ENCODE results near the gene OAT.

Gene OAT

GRCh38 chr10:124458473-124458872 is 39.8 kb upstream of the OAT start:
- Histone ChIP-seq H2BK15ac (ENCODE audit: low read length) (no peak overlapping the region), H3K4me1 (ENCODE audit: control insufficient read depth in 2 of 2, insufficient read depth in 1 of 2, low read depth in 1 of 2, low read length in 2 of 2) (peaks cover 0 to 2% of the 10 kb centered on the region in 2 donors), H3K27me3 (ENCODE audit: control insufficient read depth in 3 of 3, insufficient read depth in 3 of 3, low read depth in 1 of 3, low read length in 3 of 3) (peaks cover 0 to 51% (median 0%) of the 10 kb centered on the region in 3 experiments), H4K8ac (ENCODE audit: low read depth, low read length) (no peak overlapping the region), H2AFZ (ENCODE audit: low read length) (no peak overlapping the region), H3K79me1 (ENCODE audit: low read depth, low read length) (no peaks in the 10 kb centered on the region), H3K18ac (ENCODE audit: low read length) (no peak overlapping the region), H3K9me3 (replicated peaks in 1 of 2; ENCODE audit: control insufficient read depth in 2 of 2, insufficient read depth in 1 of 2, low read depth in 1 of 2, low read length in 2 of 2) (no peaks in the 10 kb centered on the region), H3K27ac (replicated peaks; ENCODE audit: low read length) (no peak overlapping the region), H3K14ac (ENCODE audit: low read length) (no peak overlapping the region), H3K4ac (ENCODE audit: low read length) (no peak overlapping the region), H4K91ac (ENCODE audit: low read depth, low read length, poor library complexity) (no peak overlapping the region), H2BK12ac (ENCODE audit: low read length) (no peak overlapping the region), H3K36me3 (replicated peaks in 1 of 2; ENCODE audit: control insufficient read depth in 2 of 2, insufficient read depth in 2 of 2, low read length in 2 of 2) (no peaks in the 10 kb centered on the region), H3K4me2 (ENCODE audit: insufficient read depth, low read length, poor library complexity, severe bottlenecking) (no peak overlapping the region), H3K23ac (ENCODE audit: low read depth, low read length, poor library complexity) (no peak overlapping the region), H3K4me3 (ENCODE audit: low read length in 2 of 2) (no peak overlapping the region), H3K9ac (ENCODE audit: low read depth, low read length, poor library complexity) (no peak overlapping the region), H2AK5ac (ENCODE audit: low read depth, low read length) (no peak overlapping the region), H2BK5ac (ENCODE audit: low read length) (no peak overlapping the region), H2BK120ac (ENCODE audit: low read depth, low read length) (no peak overlapping the region)
- DNase-seq (ENCODE audit: low spot score): no peak
- WGBS, 2 donors (ENCODE audit: extremely low coverage in 2 of 2, insufficient read length in 2 of 2, insufficient replicate concordance in 1 of 2): no CpG with 5 or more reads among the region's 4 CpGs

GRCh38 chr10:124455441-124455840 is 36.7 kb upstream of the OAT start:
- Histone ChIP-seq H3K27me3 (ENCODE audit: control insufficient read depth in 3 of 3, insufficient read depth in 3 of 3, low read depth in 1 of 3, low read length in 3 of 3) (peaks cover 0 to 73% (median 11%) of the 10 kb centered on the region in 3 experiments), H3K4me3 (ENCODE audit: low read length in 2 of 2) (no peak overlapping the region), H3K4me2 (ENCODE audit: insufficient read depth, low read length, poor library complexity, severe bottlenecking) (no peak overlapping the region), H3K4me1 (ENCODE audit: control insufficient read depth in 2 of 2, insufficient read depth in 1 of 2, low read depth in 1 of 2, low read length in 2 of 2) (peaks cover 0 to 10% of the 10 kb centered on the region in 2 donors), H3K18ac (ENCODE audit: low read length) (no peak overlapping the region), H2BK5ac (ENCODE audit: low read length) (no peak overlapping the region), H2BK15ac (ENCODE audit: low read length) (no peak overlapping the region), H3K79me1 (ENCODE audit: low read depth, low read length) (no peaks in the 10 kb centered on the region), H3K9ac (ENCODE audit: low read depth, low read length, poor library complexity) (no peak overlapping the region), H2BK120ac (ENCODE audit: low read depth, low read length) (no peak overlapping the region), H3K36me3 (replicated peaks in 1 of 2; ENCODE audit: control insufficient read depth in 2 of 2, insufficient read depth in 2 of 2, low read length in 2 of 2) (no peaks in the 10 kb centered on the region), H2AK5ac (ENCODE audit: low read depth, low read length) (no peak overlapping the region), H3K27ac (replicated peaks; ENCODE audit: low read length) (no peak overlapping the region), H2BK12ac (ENCODE audit: low read length) (no peak overlapping the region), H3K23ac (ENCODE audit: low read depth, low read length, poor library complexity) (no peak overlapping the region), H3K9me3 (replicated peaks in 1 of 2; ENCODE audit: control insufficient read depth in 2 of 2, insufficient read depth in 1 of 2, low read depth in 1 of 2, low read length in 2 of 2) (no peaks in the 10 kb centered on the region), H3K14ac (ENCODE audit: low read length) (no peak overlapping the region), H4K8ac (ENCODE audit: low read depth, low read length) (no peak overlapping the region), H2AFZ (ENCODE audit: low read length) (no peak overlapping the region), H4K91ac (ENCODE audit: low read depth, low read length, poor library complexity) (no peak overlapping the region), H3K4ac (ENCODE audit: low read length) (no peak overlapping the region)
- no peak for DNase-seq (ENCODE audit: low spot score)
- WGBS, 2 donors (ENCODE audit: extremely low coverage in 2 of 2, insufficient read length in 2 of 2, insufficient replicate concordance in 1 of 2): no CpG with 5 or more reads among the region's 7 CpGs

DNA sequence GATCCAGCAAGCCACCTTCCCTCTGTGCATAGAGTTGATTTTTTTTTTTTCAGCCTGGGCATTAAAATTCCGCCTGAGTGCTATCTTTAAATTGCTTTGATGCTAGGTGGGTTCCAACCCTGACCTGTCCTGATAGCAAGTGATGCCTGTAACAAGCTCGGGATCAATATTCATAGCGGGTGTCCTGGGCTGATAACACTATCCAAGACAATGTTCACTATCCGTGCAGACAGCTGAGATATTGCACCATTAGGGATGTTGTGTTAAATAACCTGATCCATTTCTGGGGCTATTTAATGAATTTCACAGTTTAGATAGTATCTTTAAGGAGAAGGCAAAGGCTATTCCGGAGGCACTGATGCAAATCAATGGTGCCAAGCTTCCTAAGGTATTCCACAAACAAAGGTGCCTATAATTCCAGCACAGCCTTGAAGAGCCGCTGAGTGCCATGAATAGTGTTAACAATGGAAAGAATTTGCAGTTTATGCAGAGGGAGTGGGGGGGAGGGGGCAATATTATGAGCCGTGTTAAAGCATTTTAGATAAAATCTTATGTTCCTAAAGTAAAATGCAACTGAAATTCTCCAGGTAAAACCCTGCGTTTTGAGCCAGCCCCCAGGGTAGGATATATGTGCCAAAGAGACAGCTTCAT is 35.4 kb upstream of the OAT start:
- Histone ChIP-seq H4K91ac (ENCODE audit: low read depth, low read length, poor library complexity) (no peak overlapping the region), H3K4ac (ENCODE audit: low read length) (no peak overlapping the region), H3K27me3 (ENCODE audit: control insufficient read depth in 3 of 3, insufficient read depth in 3 of 3, low read depth in 1 of 3, low read length in 3 of 3) (peaks cover 7 to 75% (median 23%) of the 10 kb centered on the region in 3 experiments), H2BK5ac (ENCODE audit: low read length) (no peak overlapping the region), H2BK12ac (ENCODE audit: low read length) (no peak overlapping the region), H4K8ac (ENCODE audit: low read depth, low read length) (no peak overlapping the region), H2BK120ac (ENCODE audit: low read depth, low read length) (no peak overlapping the region), H3K9ac (ENCODE audit: low read depth, low read length, poor library complexity) (no peak overlapping the region), H3K4me2 (ENCODE audit: insufficient read depth, low read length, poor library complexity, severe bottlenecking) (no peak overlapping the region), H3K79me1 (ENCODE audit: low read depth, low read length) (no peaks in the 10 kb centered on the region), H3K36me3 (replicated peaks in 1 of 2; ENCODE audit: control insufficient read depth in 2 of 2, insufficient read depth in 2 of 2, low read length in 2 of 2) (no peaks in the 10 kb centered on the region), H3K4me3 (ENCODE audit: low read length in 2 of 2) (no peak overlapping the region), H3K23ac (ENCODE audit: low read depth, low read length, poor library complexity) (no peak overlapping the region), H2AK5ac (ENCODE audit: low read depth, low read length) (no peak overlapping the region), H3K4me1 (ENCODE audit: control insufficient read depth in 2 of 2, insufficient read depth in 1 of 2, low read depth in 1 of 2, low read length in 2 of 2) (peaks cover 9 to 14% of the 10 kb centered on the region in 2 donors), H3K27ac (replicated peaks; ENCODE audit: low read length) (no peak overlapping the region), H3K18ac (ENCODE audit: low read length) (no peak overlapping the region), H2AFZ (ENCODE audit: low read length) (no peak overlapping the region), H3K9me3 (replicated peaks in 1 of 2; ENCODE audit: control insufficient read depth in 2 of 2, insufficient read depth in 1 of 2, low read depth in 1 of 2, low read length in 2 of 2) (no peaks in the 10 kb centered on the region), H3K14ac (ENCODE audit: low read length) (no peak overlapping the region), H2BK15ac (ENCODE audit: low read length) (no peak overlapping the region)
- no CpG with 5 or more reads among the region's 8 CpGs for WGBS, 2 donors (ENCODE audit: extremely low coverage in 2 of 2, insufficient read length in 2 of 2, insufficient replicate concordance in 1 of 2)
- DNase-seq (ENCODE audit: low spot score): no peak

DNA sequence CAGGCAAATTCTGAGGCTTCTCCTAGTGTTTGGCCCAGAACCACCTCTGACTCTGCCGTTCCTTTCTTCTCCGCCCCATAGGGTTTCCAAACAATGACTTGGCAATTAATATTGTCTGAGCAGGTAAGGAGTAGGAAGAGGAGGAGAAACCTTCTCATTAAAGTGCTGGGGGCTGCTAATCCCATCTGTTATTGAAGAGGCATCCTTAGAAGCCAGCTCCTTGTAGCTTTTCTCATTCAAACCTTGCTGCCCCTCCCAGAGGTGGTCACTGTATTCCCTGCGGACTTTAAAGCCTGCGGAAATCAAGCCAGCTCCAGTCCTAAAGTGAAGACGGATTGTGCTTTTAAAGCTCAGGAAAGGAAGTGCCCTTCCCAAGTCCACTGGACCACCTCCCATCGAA is 32.6 kb upstream of the OAT start:
- no peak for DNase-seq (ENCODE audit: low spot score)
- H2BK120ac ChIP-seq (ENCODE audit: low read depth, low read length): no peak overlapping the region
- no peaks in the 10 kb centered on the region for H3K79me1 ChIP-seq (ENCODE audit: low read depth, low read length)
- no peaks in the 10 kb centered on the region for H3K9me3 ChIP-seq (replicated peaks in 1 of 2; ENCODE audit: control insufficient read depth in 2 of 2, insufficient read depth in 1 of 2, low read depth in 1 of 2, low read length in 2 of 2)
- no peaks in the 10 kb centered on the region for H3K36me3 ChIP-seq (replicated peaks in 1 of 2; ENCODE audit: control insufficient read depth in 2 of 2, insufficient read depth in 2 of 2, low read length in 2 of 2)
- H3K27me3 ChIP-seq (ENCODE audit: control insufficient read depth in 3 of 3, insufficient read depth in 3 of 3, low read depth in 1 of 3, low read length in 3 of 3): peaks cover 27 to 93% (median 51%) of the 10 kb centered on the region in 3 experiments
- no peak overlapping the region for H3K4me3 ChIP-seq (ENCODE audit: low read length in 2 of 2)
- H2AFZ ChIP-seq (ENCODE audit: low read length): no peak overlapping the region
- no peak overlapping the region for H2AK5ac ChIP-seq (ENCODE audit: low read depth, low read length)
- H2BK15ac ChIP-seq (ENCODE audit: low read length): no peak overlapping the region
- no peak overlapping the region for H4K8ac ChIP-seq (ENCODE audit: low read depth, low read length)
- no peak overlapping the region for H2BK5ac ChIP-seq (ENCODE audit: low read length)
- H4K91ac ChIP-seq (ENCODE audit: low read depth, low read length, poor library complexity): no peak overlapping the region
- H3K4me1 ChIP-seq (ENCODE audit: control insufficient read depth in 2 of 2, insufficient read depth in 1 of 2, low read depth in 1 of 2, low read length in 2 of 2): peaks cover 16 to 18% of the 10 kb centered on the region in 2 donors
- H3K14ac ChIP-seq (ENCODE audit: low read length): no peak overlapping the region
- H2BK12ac ChIP-seq (ENCODE audit: low read length): no peak overlapping the region
- H3K4me2 ChIP-seq (ENCODE audit: insufficient read depth, low read length, poor library complexity, severe bottlenecking): no peak overlapping the region
- no peak overlapping the region for H3K9ac ChIP-seq (ENCODE audit: low read depth, low read length, poor library complexity)
- no peak overlapping the region for H3K4ac ChIP-seq (ENCODE audit: low read length)
- H3K23ac ChIP-seq (ENCODE audit: low read depth, low read length, poor library complexity): no peak overlapping the region
- H3K18ac ChIP-seq (ENCODE audit: low read length): no peak overlapping the region
- no peak overlapping the region for H3K27ac ChIP-seq (replicated peaks; ENCODE audit: low read length)
- WGBS, 2 donors (ENCODE audit: extremely low coverage in 2 of 2, insufficient read length in 2 of 2, insufficient replicate concordance in 1 of 2): no CpG with 5 or more reads among the region's 6 CpGs
